SK-N-MC (cell line): ENCODE results near the gene BLNK.

ENCODE experiments used
- DNase-seq: peaks from one replicate; pipeline ENCODE4 v3.0.0-alpha.2; 2011; ENCODE audit warnings: low read depth, low spot score
- H3K27ac ChIP-seq: fragments of 200-600 bp; sonication (generic); 2 replicates; pipeline ENCODE4 v1.5.1; 2016; ENCODE audit warnings: mixed run types
- H3K36me3 ChIP-seq: fragments of 200-600 bp; sonication (generic); 2 replicates; pipeline ENCODE4 v1.6.1; 2017; ENCODE audit warnings: antibody characterized with exemption, low read length, mixed read lengths; ENCODE audit not compliant: insufficient read depth
- H3K4me3 ChIP-seq: fragments of 200-600 bp; sonication (generic); 2 replicates; pipeline ENCODE4 v1.5.1; 2016
- H3K9ac ChIP-seq: fragments of 200-600 bp; sonication (generic); 2 replicates; pipeline ENCODE4 v1.8.0; 2017; ENCODE audit warnings: mixed run types, mixed read lengths; ENCODE audit not compliant: insufficient read length
- H3K9me3 ChIP-seq: fragments of 200-600 bp; sonication (generic); 2 replicates; pipeline ENCODE4 v1.6.1; 2017; ENCODE audit warnings: low read depth, mild to moderate bottlenecking, antibody characterized with exemption, low read length, moderate library complexity, mixed read lengths
- EZH2 ChIP-seq: fragments of 200-600 bp; sonication (generic); IDR thresholded peaks from one replicate; pipeline ENCODE4 v1.6.1; 2017; ENCODE audit warnings: antibody characterized with exemption
- FOXP2 ChIP-seq: optimal IDR thresholded peaks from 2 replicates; pipeline ENCODE3; 2011; ENCODE audit warnings: mild to moderate bottlenecking, moderate library complexity; ENCODE audit not compliant: insufficient read depth; ENCODE audit errors: extremely low read length, control extremely low read depth
- POLR2AphosphoS5 ChIP-seq: IDR thresholded peaks from 2 replicates; pipeline ENCODE4 v1.6.1; 2012; ENCODE audit warnings: mild to moderate bottlenecking, low read depth, low read length, borderline replicate concordance

BLNK gene

GRCh38 chr10:96244354-96244753 is 27.0 kb downstream of the BLNK start:
- H3K36me3 ChIP-seq: no peaks in the 10 kb centered on the region

GRCh38 chr10:96243296-96243695 is 28.1 kb downstream of the BLNK start:
- Histone ChIP-seq H3K36me3 (no peaks in the 10 kb centered on the region), H3K9ac (no peak overlapping the region), H3K27ac (no peak overlapping the region), H3K4me3 (no peak overlapping the region), H3K9me3 (no peaks in the 10 kb centered on the region)
- TF ChIP-seq POLR2AphosphoS5 (no peak), FOXP2 (no peak), EZH2 (no peak)
- DNase-seq: no peak

More at GRCh38 chr10:96244354-96244753, 27.0 kb downstream of the BLNK start:
- TF ChIP-seq POLR2AphosphoS5: no peak
- no peak for TF ChIP-seq FOXP2
- TF ChIP-seq EZH2: no peak
- Histone ChIP-seq H3K9ac (no peak overlapping the region), H3K9me3 (no peaks in the 10 kb centered on the region), H3K27ac (no peak overlapping the region), H3K4me3 (no peak overlapping the region)
- DNase-seq: no peak

- H3K9ac ChIP-seq: no peak overlapping the region
- H3K4me3 ChIP-seq: no peak overlapping the region
- no peaks in the 10 kb centered on the region for H3K36me3 ChIP-seq
- no peaks in the 10 kb centered on the region for H3K9me3 ChIP-seq
- H3K27ac ChIP-seq: no peak overlapping the region
- no peak for TF ChIP-seq FOXP2
- no peak for TF ChIP-seq POLR2AphosphoS5
- TF ChIP-seq EZH2: no peak
- DNase-seq: no peak
Measured at GRCh38 chr10:96242822-96243221, 28.5 kb downstream of the BLNK start.

GRCh38 chr10:96238646-96239623 is 32.4 kb downstream of the BLNK start:
- no peaks in the 10 kb centered on the region for H3K36me3 ChIP-seq
- no peak overlapping the region for H3K9ac ChIP-seq
- H3K4me3 ChIP-seq: no peak overlapping the region
- no peak for DNase-seq
- no peaks in the 10 kb centered on the region for H3K9me3 ChIP-seq
- TF ChIP-seq FOXP2 (no peak), EZH2 (no peak), POLR2AphosphoS5 (no peak)
- H3K27ac ChIP-seq: no peak overlapping the region

GRCh38 chr10:96236876-96237275 is 34.5 kb downstream of the BLNK start:
- Histone ChIP-seq H3K27ac (no peak overlapping the region), H3K9ac (no peak overlapping the region), H3K9me3 (no peaks in the 10 kb centered on the region), H3K36me3 (no peaks in the 10 kb centered on the region), H3K4me3 (no peak overlapping the region)
- no peak for DNase-seq
- no peak for TF ChIP-seq FOXP2
- no peak for TF ChIP-seq POLR2AphosphoS5
- no peak for TF ChIP-seq EZH2

- Histone ChIP-seq H3K4me3 (no peak overlapping the region), H3K9ac (no peak overlapping the region), H3K27ac (no peak overlapping the region), H3K36me3 (no peaks in the 10 kb centered on the region), H3K9me3 (no peaks in the 10 kb centered on the region)
- no peak for DNase-seq
- TF ChIP-seq FOXP2 (no peak), POLR2AphosphoS5 (no peak)
Measured at GRCh38 chr10:96236090-96236478, 35.3 kb downstream of the BLNK start.

GRCh38 chr10:96235326-96236089 is 35.9 kb downstream of the BLNK start:
- H3K4me3 ChIP-seq: no peak overlapping the region
- no peak overlapping the region for H3K9ac ChIP-seq
- no peak for TF ChIP-seq EZH2
- TF ChIP-seq POLR2AphosphoS5: no peak
- no peak for TF ChIP-seq FOXP2
- H3K27ac ChIP-seq: no peak overlapping the region
- no peak for DNase-seq
- H3K9me3 ChIP-seq: no peaks in the 10 kb centered on the region
- no peaks in the 10 kb centered on the region for H3K36me3 ChIP-seq

GRCh38 chr10:96233959-96234358 is 37.4 kb downstream of the BLNK start:
- DNase-seq: no peak
- Histone ChIP-seq H3K36me3 (no peaks in the 10 kb centered on the region), H3K4me3 (no peak overlapping the region), H3K27ac (no peak overlapping the region), H3K9me3 (no peaks in the 10 kb centered on the region), H3K9ac (no peak overlapping the region)
- TF ChIP-seq EZH2 (no peak), POLR2AphosphoS5 (no peak), FOXP2 (no peak)
